ENCODE measurements around the gene GPC5. TPM values are rescaled to one million over a fixed set of nuclear protein-coding genes. Genes with fewer than 3 reads are reported as not detected.

GPC5 gene
- total RNA-seq, 1 experiment from 2014 or later, result 0.15 TPM

- no peak overlapping the region for H3K27ac Mint-ChIP-seq
- no CpG with 5 or more reads among the region's 6 CpGs for WGBS (ENCODE audit: extremely low coverage, insufficient read length, low lambda C conversion rate)
Measured at GRCh38 chr13:91405240-91405639, 6.8 kb downstream of the GPC5 start.

More at GRCh38 chr13:91405240-91405639, 6.8 kb downstream of the GPC5 start:
- no peak overlapping the region for H3K9ac ChIP-seq (ENCODE audit: extremely low read depth, insufficient read length, low read length)
- DNase-seq, result no peak
- no peak overlapping the region for H2AK5ac ChIP-seq (ENCODE audit: insufficient read length, low read length)
- H3K27me3 Mint-ChIP-seq (ENCODE audit: low read depth), result peaks cover 42% of the 10 kb centered on the region
- no peak overlapping the region for H2BK5ac ChIP-seq (ENCODE audit: insufficient read length, low read length)
- H3K4me1 Mint-ChIP-seq, result peaks cover 3% of the 10 kb centered on the region in 2 experiments; a peak in 3 of 4 replicates
- no peaks in the 10 kb centered on the region for H4K20me1 ChIP-seq (ENCODE audit: control insufficient read depth, insufficient read depth, insufficient read length)
- H4K5ac ChIP-seq (ENCODE audit: insufficient read length, low read depth, low read length), result no peak overlapping the region
- H3K23ac ChIP-seq (ENCODE audit: insufficient read length, low read depth, low read length), result no peak overlapping the region
- H3T11ph ChIP-seq (ENCODE audit: low read length), result no peak overlapping the region
- peak overlapping the region; percentile 69 for H4K91ac ChIP-seq (ENCODE audit: insufficient read length, low read depth, low read length)
- H3K79me1 ChIP-seq (ENCODE audit: insufficient read depth, low read depth, low read length, poor library complexity, severe bottlenecking), result no peaks in the 10 kb centered on the region
- TF ChIP-seq CTCF (conservative IDR thresholded peaks at IDR 0.05), result no peak
- no peaks in the 10 kb centered on the region for H3K23me2 ChIP-seq (ENCODE audit: insufficient read length, low read depth, low read length, poor library complexity, severe bottlenecking)
- no peak overlapping the region for H2BK15ac ChIP-seq (ENCODE audit: low read depth, low read length)
- no peaks in the 10 kb centered on the region for H3K79me2 ChIP-seq (ENCODE audit: insufficient read depth, low read length)
- peaks cover under 1% of the 10 kb centered on the region; the same call in 1 of the 2 replicates for H3K27me3 ChIP-seq (ENCODE audit: insufficient read depth, low read length)
- H2BK12ac ChIP-seq (ENCODE audit: insufficient read length, low read depth, low read length), result peak overlapping the region; percentile 28
- no peak overlapping the region for H3K4me2 ChIP-seq (ENCODE audit: insufficient read depth, insufficient read length, low read length)
- no peak overlapping the region for H3K14ac ChIP-seq (ENCODE audit: insufficient read depth, low read length)
- no peak overlapping the region for H3K4ac ChIP-seq (ENCODE audit: low read depth, low read length)
- no peak overlapping the region for H3K4me3 Mint-ChIP-seq
- no peak overlapping the region for H2AFZ ChIP-seq (ENCODE audit: low read length)
- no peak overlapping the region for H3K27ac ChIP-seq (ENCODE audit: insufficient read length, low read depth, low read length)
- H4K8ac ChIP-seq (replicated peaks; ENCODE audit: insufficient read length, low read depth, low read length), result peak overlapping the region; percentile 88
- H3K4me1 ChIP-seq (ENCODE audit: insufficient read depth, low read length), result no peaks in the 10 kb centered on the region
- H3K9me3 ChIP-seq (ENCODE audit: control insufficient read depth, low read depth, low read length), result no peaks in the 10 kb centered on the region
- peaks cover 8 to 11% of the 10 kb centered on the region in 2 experiments for H3K9me3 Mint-ChIP-seq
- no peak overlapping the region for H3K18ac ChIP-seq (ENCODE audit: insufficient read length, low read depth, low read length)
- H2BK120ac ChIP-seq (ENCODE audit: low read depth, low read length, poor library complexity, severe bottlenecking), result peak overlapping the region; percentile 23
- no peak overlapping the region for H3K56ac ChIP-seq (ENCODE audit: insufficient read length, low read depth, low read length)
- H3K36me3 Mint-ChIP-seq (ENCODE audit: insufficient read depth in 1 of 3, low read depth in 3 of 3), result peaks cover 0 to 5% (median 2%) of the 10 kb centered on the region in 3 experiments; a peak in 4 of 7 replicates
- H2BK20ac ChIP-seq (ENCODE audit: low read depth, low read length, poor library complexity, severe bottlenecking), result no peak overlapping the region

Measured in H9 (cell line).